CD4-positive, alpha-beta T cell (primary cell): ENCODE measurements around the gene PLA2G4B. TPM values are rescaled to one million over a fixed set of nuclear protein-coding genes. Genes with fewer than 3 reads are reported as not detected.
A peak's percentile ranks its signal among the peaks of the same experiment; 100 is the strongest.
"Not testable (repeated sequence)": the region's sequence is repeated elsewhere in the genome, so short reads cannot be mapped to it uniquely, and the experiment has no call there.

Experiments used
- ATAC-seq: fragments of 200-7000 bp; cut with Tn5 transposase; one replicate; pipeline ENCODE4 v1.10.0; 2022; ENCODE audit warnings: mild to moderate bottlenecking; ENCODE audit not compliant: poor library complexity
- CTCF ChIA-PET: fragments of 350-600 bp; sonication (Branson Sonifier 250); formaldehyde crosslinking; loops from one replicate; lab custom pipeline; 2021; ENCODE audit warnings: antibody characterized with exemption, inconsistent platforms; lab: Charles Lee
- POLR2A ChIA-PET: fragments of 350-600 bp; sonication (Branson Sonifier 250); formaldehyde crosslinking; loops from one replicate; lab custom pipeline; 2021; ENCODE audit warnings: antibody characterized with exemption, inconsistent platforms; lab: Charles Lee
- DNase-seq, 14 experiments: peaks; one replicate each; pipeline ENCODE4 v3.0.0-alpha.2; 2013 to 2020; ENCODE audit warnings: mixed read lengths in 2 of 14
- H3K27ac ChIP-seq, 2 donors: one replicate each; pipeline versions ENCODE4 v1.5.1 to v1.7.0; 2013; ENCODE audit warnings: low read length in 2 of 2, low read depth in 1 of 2, mild to moderate bottlenecking in 1 of 2
- H3K27me3 ChIP-seq, 2 experiments: 1 replicate in 1 of 2; 2 replicates in 1 of 2; pipeline versions ENCODE4 v1.6.1 to v1.7.0; 2013; ENCODE audit warnings: low read length in 2 of 2, control low read depth in 1 of 2, mild to moderate bottlenecking in 1 of 2, moderate library complexity in 1 of 2; ENCODE audit not compliant: insufficient read depth in 2 of 2, control insufficient read depth in 1 of 2
- H3K36me3 ChIP-seq: one replicate; pipeline ENCODE4 v1.6.1; 2013; ENCODE audit warnings: low read length, control low read depth; ENCODE audit not compliant: insufficient read depth
- H3K4me1 ChIP-seq: one replicate; pipeline ENCODE4 v1.6.1; 2013; ENCODE audit warnings: low read length, control low read depth; ENCODE audit not compliant: insufficient read depth
- H3K4me3 ChIP-seq: one replicate; pipeline ENCODE4 v1.5.1; 2013; ENCODE audit warnings: mild to moderate bottlenecking, low read length, moderate library complexity
- H3K9me3 ChIP-seq, 2 experiments: 1 replicate in 1 of 2; 2 replicates in 1 of 2; pipeline versions ENCODE4 v1.6.1 to v1.7.0; 2013; ENCODE audit warnings: low read length in 2 of 2, mild to moderate bottlenecking in 2 of 2, control low read depth in 1 of 2, moderate library complexity in 1 of 2; ENCODE audit not compliant: control insufficient read depth in 1 of 2, insufficient read depth in 1 of 2
- H3K27ac Mint-ChIP-seq: one replicate; pipeline ENCODE4 v1.8.0; 2020; ENCODE audit warnings: mixed read lengths
- H3K27me3 Mint-ChIP-seq: one replicate; pipeline ENCODE4 v1.8.0; 2021; ENCODE audit warnings: mixed read lengths
- H3K36me3 Mint-ChIP-seq: one replicate; pipeline ENCODE4 v1.8.0; 2021; ENCODE audit warnings: low read depth, mixed read lengths
- H3K4me1 Mint-ChIP-seq: one replicate; pipeline ENCODE4 v1.8.0; 2021; ENCODE audit warnings: low read depth, mixed read lengths
- H3K4me3 Mint-ChIP-seq: one replicate; pipeline ENCODE4 v1.8.0; 2020; ENCODE audit warnings: mild to moderate bottlenecking, mixed read lengths
- H3K9me3 Mint-ChIP-seq: one replicate; pipeline ENCODE4 v1.8.0; 2020; ENCODE audit warnings: mixed read lengths
- CTCF ChIP-seq: fragments of 200-600 bp; IDR thresholded peaks from one replicate; pipeline ENCODE4 v1.8.0; 2022; ENCODE audit warnings: antibody characterized with exemption, mild to moderate bottlenecking
- intact Hi-C, 2 experiments: fragments of 100-400 bp; cut with DNase I in 1 of 2; cut with micrococcal nuclease in 1 of 2; formaldehyde crosslinking; loops; one replicate each; pipeline versions ENCODE4 v1.15.1 to v1.9.0; 2023 to 2025; cut with DNase I, micrococcal nuclease
- total RNA-seq, 174 experiments: library from RNA in 2 of 174; stranded (reverse) in 2 of 174; gene quantifications; one replicate each; pipeline ENCODE4 v1.2.3 and lab custom pipeline; 2021 to 2026

The PLA2G4B gene
- total RNA-seq, 2 experiments from 2014 or later = 33.7 to 34.6 TPM

GRCh38 chr15:41827880-41828806 lies 10.5 kb upstream of the PLA2G4B start, which contains the start of gene JMJD7:
JMJD7 (plus strand) TSS chr15:41828092; CDS start chr15:41828125, 33 bp downstream.
- peaks cover 30% of the 10 kb centered on the region for H3K4me1 Mint-ChIP-seq
- peaks cover 30% of the 10 kb centered on the region for H3K36me3 ChIP-seq
- peak within 1 kb of the TSS; percentile 53 to 64 for H3K27ac ChIP-seq
- no peaks in the 10 kb centered on the region for H3K9me3 Mint-ChIP-seq
- H3K4me3 Mint-ChIP-seq = peak within 1 kb of the TSS; percentile 90
- DNase-seq (peak; percentile 92 to 99 (median 96)), ATAC-seq (peak; percentile 94)
- peak within 1 kb of the TSS; percentile 92 for H3K4me3 ChIP-seq
- peaks cover 41% of the 10 kb centered on the region for H3K36me3 Mint-ChIP-seq
- ChIA-PET CTCF (interaction anchor here (0.8 to 2.9 kb wide), 3 partner anchors 16 to 77 kb away, joined by 3 to 19 read pairs (median 3); partner anchors contain the start of gene MAPKBP1), POLR2A (interaction anchor here (1.2 to 3.4 kb wide), 7 partner anchors 16 to 144 kb away, joined by 3 to 25 read pairs (median 5); partner anchors contain the start of genes EHD4 and MAPKBP1)
- H3K27me3 Mint-ChIP-seq = no peaks in the 10 kb centered on the region
- intact Hi-C loops = loop anchor here (1.0 to 5.0 kb wide), 9 partner anchors 54 to 426 kb away; partner anchors contain the start of genes EHD4 (in 1 of the 2), MAPKBP1 (in 1 of the 2), NDUFAF1 (in 1 of the 2) and RTF1 (in 1 of the 2)
- H3K27ac Mint-ChIP-seq = peak within 1 kb of the TSS; percentile 87
- no peak for TF ChIP-seq CTCF
- H3K27me3 ChIP-seq = no peaks in the 10 kb centered on the region
- peaks cover 52% of the 10 kb centered on the region for H3K4me1 ChIP-seq
- H3K9me3 ChIP-seq = no peaks in the 10 kb centered on the region

- Histone ChIP-seq H3K4me1 (peaks cover 58% of the 10 kb centered on the region), H3K9me3 (no peaks in the 10 kb centered on the region), H3K27me3 (no peaks in the 10 kb centered on the region), H3K27ac (no peak overlapping the region), H3K4me3 (peak overlapping the region; percentile 92), H3K36me3 (peaks cover 24% of the 10 kb centered on the region)
- ChIA-PET CTCF (interaction anchor here (0.6 to 2.9 kb wide), 3 partner anchors 55 to 246 kb away, joined by 3 to 19 read pairs (median 4); partner anchors contain the start of gene MAPKBP1), POLR2A (interaction anchor here (1.5 to 3.4 kb wide), 4 partner anchors 17 to 76 kb away, joined by 3 to 25 read pairs (median 6); partner anchors contain the start of gene MAPKBP1)
- DNase-seq (no peak), ATAC-seq (no peak)
- intact Hi-C loops = loop anchor here (1.0 to 5.0 kb wide), 8 partner anchors 54 to 426 kb away; partner anchors contain the start of genes EHD4 (in 1 of the 2), MAPKBP1 (in 1 of the 2), NDUFAF1 (in 1 of the 2) and RTF1 (in 1 of the 2)
- H3K27me3 Mint-ChIP-seq = no peaks in the 10 kb centered on the region
- peaks cover 35% of the 10 kb centered on the region for H3K4me1 Mint-ChIP-seq
- H3K27ac Mint-ChIP-seq = peak overlapping the region; percentile 87
- peaks cover 41% of the 10 kb centered on the region for H3K36me3 Mint-ChIP-seq
- H3K4me3 Mint-ChIP-seq = peak overlapping the region; percentile 90
- H3K9me3 Mint-ChIP-seq = no peaks in the 10 kb centered on the region
- TF ChIP-seq CTCF = no peak
Observed at GRCh38 chr15:41828807-41829141, 9.9 kb upstream of the PLA2G4B start.

DNA sequence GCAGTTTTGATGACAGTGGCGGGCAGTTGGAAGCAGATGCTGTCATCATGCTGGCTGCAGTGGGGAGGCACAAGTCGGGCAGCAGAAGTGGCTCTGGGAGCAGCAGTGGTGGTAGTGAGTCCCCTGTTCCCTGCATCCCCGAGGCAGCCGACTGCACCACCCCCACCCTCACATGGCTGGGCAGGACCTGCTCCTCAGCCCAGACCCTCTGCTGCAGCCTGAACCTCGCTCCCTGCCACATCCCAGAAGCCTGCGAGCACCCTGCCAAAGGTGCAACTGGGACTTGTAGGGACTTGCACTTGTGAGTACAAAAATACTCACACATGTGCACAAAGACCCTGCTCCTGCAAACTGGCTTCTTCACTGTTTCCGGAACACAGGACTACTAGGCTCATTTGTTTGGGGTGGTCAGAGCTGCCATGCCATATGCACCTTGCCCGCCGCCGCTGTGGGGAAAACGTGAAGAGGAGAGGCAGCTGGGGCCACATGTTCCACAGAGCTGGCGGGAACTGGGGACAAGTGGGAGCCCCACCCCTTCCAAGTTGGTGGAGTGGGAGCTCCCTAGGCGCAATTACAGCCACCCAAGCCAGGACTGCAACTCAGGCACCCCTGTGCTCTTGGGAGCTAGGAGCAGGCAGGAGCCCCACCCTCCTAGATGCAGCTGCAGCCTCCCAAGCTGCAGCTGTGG lies 8.5 kb upstream of the PLA2G4B start:
- H3K9me3 Mint-ChIP-seq = no peaks in the 10 kb centered on the region
- peaks cover 66% of the 10 kb centered on the region for H3K4me1 ChIP-seq
- H3K4me3 ChIP-seq = no peak overlapping the region
- H3K4me3 Mint-ChIP-seq = peak overlapping the region; percentile 34
- H3K36me3 Mint-ChIP-seq = peaks cover 43% of the 10 kb centered on the region
- ChIA-PET POLR2A (interaction anchor here (1.8 kb wide), 1 partner anchor 65 kb away, joined by 7 read pairs; no protein-coding TSS in a partner anchor), CTCF (no interaction called here)
- H3K27ac Mint-ChIP-seq = no peak overlapping the region
- H3K9me3 ChIP-seq = no peaks in the 10 kb centered on the region
- H3K36me3 ChIP-seq = peaks cover 28% of the 10 kb centered on the region
- peaks cover 42% of the 10 kb centered on the region for H3K4me1 Mint-ChIP-seq
- TF ChIP-seq CTCF = no peak
- H3K27me3 ChIP-seq = no peaks in the 10 kb centered on the region
- no peak overlapping the region for H3K27ac ChIP-seq
- ATAC-seq (no peak), DNase-seq (no peak)
- H3K27me3 Mint-ChIP-seq = no peaks in the 10 kb centered on the region
- intact Hi-C loops = loop anchor here (2.0 to 5.0 kb wide), 7 partner anchors 65 to 428 kb away; partner anchors contain the start of genes EHD4 (in 1 of the 2), NDUFAF1 (in 1 of the 2), RTF1 (in 1 of the 2) and SPTBN5 (in 1 of the 2)

- not testable (repeated sequence) for H3K27ac ChIP-seq, H3K9me3 ChIP-seq, H3K27me3 Mint-ChIP-seq, H3K27me3 ChIP-seq, H3K9me3 Mint-ChIP-seq, H3K4me3 ChIP-seq
- peak overlapping the region; percentile 81 for H3K27ac Mint-ChIP-seq
- peak; percentile 11 for ATAC-seq
- peaks cover 47% of the 10 kb centered on the region for H3K36me3 Mint-ChIP-seq
- ChIA-PET CTCF (interaction anchor here (1.5 kb wide), 1 partner anchor 59 kb away, joined by 5 read pairs; no protein-coding TSS in a partner anchor), POLR2A (interaction anchor here (1.8 kb wide), 1 partner anchor 63 kb away, joined by 7 read pairs; no protein-coding TSS in a partner anchor)
- intact Hi-C loops = loop anchor here in 1 of 2 experiments (2.0 kb wide), 1 partner anchor 74 kb away; no protein-coding TSS in a partner anchor
- H3K4me3 Mint-ChIP-seq = peak overlapping the region; percentile 79
- Histone ChIP-seq H3K4me1 (peaks cover 70% of the 10 kb centered on the region), H3K36me3 (peaks cover 34% of the 10 kb centered on the region)
- peak in 13 of 14 experiments; percentile 12 to 76 (median 34) for DNase-seq
- H3K4me1 Mint-ChIP-seq = peaks cover 47% of the 10 kb centered on the region
Observed at GRCh38 chr15:41831291-41831690, 7.4 kb upstream of the PLA2G4B start.
